ENCODE results near the gene TTC4.
"Not testable (repeated sequence)": the region's sequence is repeated elsewhere in the genome, so short reads cannot be mapped to it uniquely, and the experiment has no call there.

The TTC4 gene

DNA sequence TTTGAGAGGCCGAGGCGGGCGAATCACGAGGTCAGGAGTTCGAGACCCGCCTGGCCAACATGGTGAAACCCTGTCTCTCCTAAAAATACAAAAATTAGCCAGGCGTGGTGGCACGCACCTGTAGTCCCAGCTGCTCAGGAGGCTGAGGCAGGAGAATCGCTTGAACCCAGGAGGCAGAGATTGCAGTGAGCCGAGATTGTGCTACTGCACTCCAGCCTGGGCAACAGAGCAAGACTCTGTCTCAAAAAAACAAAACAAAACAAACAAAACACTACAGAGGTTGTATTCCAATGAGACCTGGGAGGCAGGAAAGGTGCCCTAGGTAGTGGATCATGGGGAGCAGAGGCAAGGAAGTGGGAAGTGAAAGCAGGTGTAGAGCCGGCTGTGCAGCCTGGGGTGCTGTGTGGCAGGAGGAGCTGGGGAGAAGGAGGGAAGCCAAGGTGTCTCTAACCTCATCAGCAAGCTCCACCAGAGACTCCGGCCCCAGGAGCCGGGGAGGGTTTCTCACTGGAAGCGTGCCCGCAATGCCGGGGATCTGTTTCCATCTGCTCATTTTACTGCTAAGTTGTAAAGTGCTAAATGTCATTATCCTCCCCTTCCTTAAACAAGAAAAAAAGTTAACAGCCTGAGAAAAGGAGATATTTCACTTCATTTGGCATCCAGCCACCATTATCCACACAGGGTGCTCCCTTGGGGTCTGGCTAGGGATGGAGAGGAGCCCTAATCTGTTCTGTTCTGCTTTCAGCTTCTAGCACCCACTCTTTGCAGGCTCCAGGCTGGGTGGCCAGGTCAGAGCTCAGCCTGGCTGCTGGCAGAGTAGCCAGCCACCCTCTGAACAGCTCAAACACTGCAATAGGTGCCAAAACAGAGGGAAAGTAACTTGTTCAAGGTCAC is 60.4 kb downstream of the TTC4 start:
- H3K9ac ChIP-seq (ENCODE audit: low read depth, low read length); H3K4me1 ChIP-seq (ENCODE audit: control insufficient read depth, insufficient read depth, low read length); H3K4me3 ChIP-seq (ENCODE audit: low read depth, low read length); H3K36me3 ChIP-seq (ENCODE audit: control insufficient read depth, insufficient read depth, low read length); H3K9me3 ChIP-seq (ENCODE audit: control insufficient read depth, insufficient read depth, low read length): not testable (repeated sequence)
- H3K27me3 ChIP-seq (ENCODE audit: control insufficient read depth, insufficient read depth, low read length): peaks cover 19% of the 10 kb centered on the region

DNA sequence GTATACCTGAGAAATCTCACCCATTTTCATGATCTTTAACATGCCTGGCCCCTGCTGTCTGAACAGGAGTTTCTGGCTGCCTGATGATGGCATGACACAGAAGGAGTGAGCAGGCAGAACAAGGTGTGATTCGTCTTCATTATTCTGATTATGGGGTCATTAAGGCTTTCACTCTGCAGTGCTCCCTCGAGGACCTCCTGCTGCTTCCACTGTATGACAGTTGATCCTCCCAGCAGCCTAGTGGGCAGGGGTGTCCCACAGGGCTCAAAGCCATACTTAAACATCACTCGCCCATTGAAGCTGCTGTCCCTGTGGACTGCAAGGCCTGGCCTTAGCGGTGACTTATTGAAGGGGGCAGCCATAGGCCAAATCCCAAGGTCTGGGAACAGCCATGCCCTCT is 61.4 kb downstream of the TTC4 start:
- H3K9ac ChIP-seq (ENCODE audit: low read depth, low read length): no peak overlapping the region
- no peaks in the 10 kb centered on the region for H3K4me1 ChIP-seq (ENCODE audit: control insufficient read depth, insufficient read depth, low read length)
- no peaks in the 10 kb centered on the region for H3K9me3 ChIP-seq (ENCODE audit: control insufficient read depth, insufficient read depth, low read length)
- H3K36me3 ChIP-seq (ENCODE audit: control insufficient read depth, insufficient read depth, low read length): no peaks in the 10 kb centered on the region
- peaks cover 27% of the 10 kb centered on the region for H3K27me3 ChIP-seq (ENCODE audit: control insufficient read depth, insufficient read depth, low read length)
- no peak overlapping the region for H3K4me3 ChIP-seq (ENCODE audit: low read depth, low read length)

DNA sequence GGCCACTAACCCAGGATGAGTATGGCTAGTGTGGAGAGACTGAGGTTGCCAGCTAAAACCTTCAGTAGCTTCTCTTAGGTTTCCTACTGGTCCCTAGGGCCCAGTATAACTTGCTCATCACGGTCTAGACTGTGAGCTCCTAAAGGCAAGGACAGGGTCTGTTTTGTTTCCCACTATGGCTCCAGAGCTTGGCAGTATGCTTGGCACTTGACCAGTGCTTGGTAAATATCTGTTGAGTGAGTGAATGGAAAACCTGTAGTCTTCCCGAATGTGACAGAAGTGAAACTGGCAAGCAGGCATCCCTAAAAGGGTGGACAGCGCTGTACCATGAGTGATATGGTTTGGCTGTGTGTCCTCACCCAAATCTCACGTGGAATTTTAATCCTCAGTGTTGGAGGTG is 61.8 kb downstream of the TTC4 start:
- H3K27me3 ChIP-seq (ENCODE audit: control insufficient read depth, insufficient read depth, low read length): peaks cover 31% of the 10 kb centered on the region
- no peaks in the 10 kb centered on the region for H3K36me3 ChIP-seq (ENCODE audit: control insufficient read depth, insufficient read depth, low read length)

DNA sequence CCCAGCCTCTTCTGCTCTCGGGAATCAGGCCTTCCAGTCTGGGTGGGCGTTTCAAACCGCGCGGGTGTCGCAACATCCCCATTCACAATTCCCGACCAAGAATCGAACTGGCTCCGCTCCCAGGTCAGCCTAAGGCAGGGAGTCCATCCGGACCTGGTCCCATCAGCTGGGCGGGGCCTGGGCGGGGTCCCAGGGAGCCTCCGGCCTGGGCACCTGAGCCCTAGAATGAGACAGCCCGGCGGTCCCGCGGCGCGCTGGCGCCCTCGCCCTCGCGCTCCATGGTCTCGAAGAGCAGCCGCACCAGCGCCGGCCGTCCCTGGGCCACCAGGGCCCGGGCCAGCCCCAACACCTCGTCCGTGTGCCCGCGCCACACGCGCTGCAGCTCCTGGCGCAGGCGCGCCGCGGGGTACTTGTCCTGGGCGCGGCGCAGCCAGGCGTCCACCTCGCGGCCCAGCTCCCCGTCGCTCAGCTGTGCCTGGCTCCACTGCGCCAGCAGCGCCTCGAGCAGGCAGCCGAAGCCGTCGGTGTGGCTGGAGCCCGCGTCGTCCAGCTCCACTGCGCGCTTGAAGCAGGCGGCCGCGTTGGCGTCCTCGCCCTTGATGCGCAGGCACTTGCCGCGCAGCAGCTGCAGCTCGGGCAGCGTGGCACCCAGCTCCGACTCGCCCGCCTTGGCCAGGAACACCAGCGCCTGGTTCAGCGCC is 65.5 kb downstream of the TTC4 start:
- no peaks in the 10 kb centered on the region for H3K9me3 ChIP-seq (ENCODE audit: control insufficient read depth, insufficient read depth, low read length)
- H3K4me1 ChIP-seq (ENCODE audit: control insufficient read depth, insufficient read depth, low read length): no peaks in the 10 kb centered on the region
- H3K27me3 ChIP-seq (ENCODE audit: control insufficient read depth, insufficient read depth, low read length): peaks cover 42% of the 10 kb centered on the region
- H3K9ac ChIP-seq (ENCODE audit: low read depth, low read length): no peak overlapping the region
- peak overlapping the region; percentile 41 for H3K4me3 ChIP-seq (ENCODE audit: low read depth, low read length)
- no peaks in the 10 kb centered on the region for H3K36me3 ChIP-seq (ENCODE audit: control insufficient read depth, insufficient read depth, low read length)

More for the DNA sequence above, 61.8 kb downstream of the TTC4 start:
- Histone ChIP-seq H3K9ac (ENCODE audit: low read depth, low read length) (no peak overlapping the region), H3K9me3 (ENCODE audit: control insufficient read depth, insufficient read depth, low read length) (no peaks in the 10 kb centered on the region), H3K4me3 (ENCODE audit: low read depth, low read length) (no peak overlapping the region), H3K4me1 (ENCODE audit: control insufficient read depth, insufficient read depth, low read length) (no peaks in the 10 kb centered on the region)

DNA sequence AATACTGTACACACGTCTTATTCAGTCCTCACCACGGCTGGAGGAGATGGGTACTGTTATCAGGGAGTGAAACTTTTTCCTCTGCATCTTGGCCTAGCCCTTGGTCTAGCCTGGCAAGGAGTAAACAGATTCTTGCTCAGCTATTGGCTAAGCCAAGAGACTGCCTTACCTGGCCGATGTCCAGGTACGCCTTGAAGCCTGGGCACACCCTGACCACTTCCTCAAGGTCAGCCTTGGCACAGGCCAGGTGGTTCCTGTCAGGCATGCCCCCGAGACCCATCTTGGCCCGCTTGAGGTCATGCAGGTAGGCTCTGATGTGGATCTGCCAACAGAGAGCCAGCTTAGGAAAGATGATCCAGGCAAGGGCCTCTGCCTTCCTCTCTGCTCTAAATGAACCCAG is 66.5 kb downstream of the TTC4 start:
- H3K27me3 ChIP-seq (ENCODE audit: control insufficient read depth, insufficient read depth, low read length): peaks cover 39% of the 10 kb centered on the region
- H3K36me3 ChIP-seq (ENCODE audit: control insufficient read depth, insufficient read depth, low read length): no peaks in the 10 kb centered on the region

DNA sequence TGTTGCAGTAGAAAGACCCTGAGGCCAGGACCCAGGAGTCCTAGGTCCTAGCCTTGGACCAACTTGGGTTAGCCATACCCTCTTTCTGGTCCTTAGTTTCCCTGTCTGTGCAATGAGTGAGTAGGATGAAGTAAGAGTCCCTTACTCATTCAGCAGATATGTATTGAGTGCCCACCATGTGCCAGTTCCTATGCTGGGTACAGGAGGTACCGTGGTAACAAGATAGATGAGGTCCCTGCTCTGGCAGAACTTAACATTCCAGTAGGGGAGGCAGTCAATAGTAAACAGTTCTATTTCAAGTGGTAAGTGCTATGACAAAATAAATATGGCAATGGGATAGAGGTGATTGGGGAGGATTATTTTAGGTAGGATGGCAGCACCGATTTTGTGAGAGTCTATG is 66.9 kb downstream of the TTC4 start:
- no peaks in the 10 kb centered on the region for H3K4me1 ChIP-seq (ENCODE audit: control insufficient read depth, insufficient read depth, low read length)
- H3K4me3 ChIP-seq (ENCODE audit: low read depth, low read length): no peak overlapping the region
- H3K9me3 ChIP-seq (ENCODE audit: control insufficient read depth, insufficient read depth, low read length): no peaks in the 10 kb centered on the region
- H3K9ac ChIP-seq (ENCODE audit: low read depth, low read length): no peak overlapping the region
- peaks cover 36% of the 10 kb centered on the region for H3K27me3 ChIP-seq (ENCODE audit: control insufficient read depth, insufficient read depth, low read length)
- H3K36me3 ChIP-seq (ENCODE audit: control insufficient read depth, insufficient read depth, low read length): no peaks in the 10 kb centered on the region

More for the DNA sequence above, 66.5 kb downstream of the TTC4 start:
- H3K9me3 ChIP-seq (ENCODE audit: control insufficient read depth, insufficient read depth, low read length): no peaks in the 10 kb centered on the region
- H3K4me3 ChIP-seq (ENCODE audit: low read depth, low read length): no peak overlapping the region
- H3K9ac ChIP-seq (ENCODE audit: low read depth, low read length): no peak overlapping the region
- no peaks in the 10 kb centered on the region for H3K4me1 ChIP-seq (ENCODE audit: control insufficient read depth, insufficient read depth, low read length)

DNA sequence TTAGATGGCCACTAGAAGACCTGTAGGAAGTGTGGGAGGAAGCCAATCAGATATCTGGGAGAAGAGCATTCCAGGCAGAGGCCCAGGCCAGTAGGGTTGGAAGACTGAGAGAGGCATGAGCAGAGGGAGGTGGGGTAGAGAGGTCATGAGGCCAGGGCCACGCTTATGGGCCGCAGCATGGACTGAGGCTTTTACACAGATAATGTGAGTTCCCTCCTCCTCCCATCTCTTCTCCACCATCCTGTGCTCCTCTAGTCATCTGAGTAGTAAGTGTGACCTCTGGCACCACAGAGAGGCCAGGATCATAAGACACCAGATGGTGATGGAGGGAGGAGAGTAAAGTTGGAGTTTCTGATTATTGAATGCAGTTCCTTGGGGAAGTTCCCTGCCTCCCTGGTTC is 68.4 kb downstream of the TTC4 start:
- H3K4me1 ChIP-seq (ENCODE audit: control insufficient read depth, insufficient read depth, low read length): no peaks in the 10 kb centered on the region
- no peak overlapping the region for H3K9ac ChIP-seq (ENCODE audit: low read depth, low read length)
- no peaks in the 10 kb centered on the region for H3K9me3 ChIP-seq (ENCODE audit: control insufficient read depth, insufficient read depth, low read length)
- H3K4me3 ChIP-seq (ENCODE audit: low read depth, low read length): no peak overlapping the region
- no peaks in the 10 kb centered on the region for H3K36me3 ChIP-seq (ENCODE audit: control insufficient read depth, insufficient read depth, low read length)
- peaks cover 36% of the 10 kb centered on the region for H3K27me3 ChIP-seq (ENCODE audit: control insufficient read depth, insufficient read depth, low read length)

DNA sequence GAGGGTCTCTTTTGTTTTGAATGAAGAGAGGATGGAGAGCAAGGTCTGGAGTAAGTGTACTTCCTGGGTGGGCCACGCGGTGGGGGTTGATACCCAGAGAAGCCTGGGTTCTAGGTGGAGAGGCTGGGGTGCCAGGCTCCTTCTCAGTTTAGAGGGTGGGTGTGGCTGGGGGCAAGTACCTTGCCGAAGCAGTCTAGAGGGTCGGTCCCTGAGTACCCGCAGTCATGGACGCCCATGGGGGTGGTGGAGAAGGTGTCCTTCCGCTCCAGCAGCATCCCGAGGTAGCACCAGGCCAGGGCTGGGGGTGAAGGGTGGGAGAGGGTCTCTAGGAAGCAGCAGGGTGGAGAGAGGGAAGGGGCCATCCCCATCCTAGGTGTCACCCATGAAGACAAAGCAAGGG is 71.1 kb downstream of the TTC4 start:
- Histone ChIP-seq H3K36me3 (ENCODE audit: control insufficient read depth, insufficient read depth, low read length) (no peaks in the 10 kb centered on the region), H3K4me1 (ENCODE audit: control insufficient read depth, insufficient read depth, low read length) (no peaks in the 10 kb centered on the region), H3K9me3 (ENCODE audit: control insufficient read depth, insufficient read depth, low read length) (no peaks in the 10 kb centered on the region), H3K4me3 (ENCODE audit: low read depth, low read length) (no peak overlapping the region), H3K9ac (ENCODE audit: low read depth, low read length) (no peak overlapping the region), H3K27me3 (ENCODE audit: control insufficient read depth, insufficient read depth, low read length) (peaks cover 17% of the 10 kb centered on the region)

DNA sequence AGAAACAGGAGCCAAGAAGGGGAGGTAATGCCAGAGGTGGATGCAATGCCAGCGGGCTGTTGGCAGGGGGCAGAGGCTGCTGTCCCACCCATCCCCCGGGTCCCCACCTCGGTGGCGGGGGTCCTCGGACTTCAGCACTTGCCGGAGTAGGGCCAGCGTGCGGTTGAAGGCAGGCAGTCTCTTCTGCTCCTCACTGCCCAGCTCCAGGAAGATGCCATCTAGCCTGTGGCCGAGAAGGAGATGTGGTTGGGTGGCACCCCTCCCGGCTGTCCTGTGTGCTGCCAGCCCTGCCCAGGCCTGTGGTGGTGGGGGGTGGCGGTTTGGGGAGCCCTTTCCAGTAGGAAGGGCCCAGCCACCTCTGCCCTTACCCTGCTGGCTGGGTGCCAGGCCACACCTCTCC is 71.9 kb downstream of the TTC4 start:
- H3K27me3 ChIP-seq (ENCODE audit: control insufficient read depth, insufficient read depth, low read length): peaks cover 9% of the 10 kb centered on the region
- no peak overlapping the region for H3K9ac ChIP-seq (ENCODE audit: low read depth, low read length)
- no peaks in the 10 kb centered on the region for H3K36me3 ChIP-seq (ENCODE audit: control insufficient read depth, insufficient read depth, low read length)
- H3K4me1 ChIP-seq (ENCODE audit: control insufficient read depth, insufficient read depth, low read length): no peaks in the 10 kb centered on the region
- H3K4me3 ChIP-seq (ENCODE audit: low read depth, low read length): no peak overlapping the region
- H3K9me3 ChIP-seq (ENCODE audit: control insufficient read depth, insufficient read depth, low read length): no peaks in the 10 kb centered on the region

DNA sequence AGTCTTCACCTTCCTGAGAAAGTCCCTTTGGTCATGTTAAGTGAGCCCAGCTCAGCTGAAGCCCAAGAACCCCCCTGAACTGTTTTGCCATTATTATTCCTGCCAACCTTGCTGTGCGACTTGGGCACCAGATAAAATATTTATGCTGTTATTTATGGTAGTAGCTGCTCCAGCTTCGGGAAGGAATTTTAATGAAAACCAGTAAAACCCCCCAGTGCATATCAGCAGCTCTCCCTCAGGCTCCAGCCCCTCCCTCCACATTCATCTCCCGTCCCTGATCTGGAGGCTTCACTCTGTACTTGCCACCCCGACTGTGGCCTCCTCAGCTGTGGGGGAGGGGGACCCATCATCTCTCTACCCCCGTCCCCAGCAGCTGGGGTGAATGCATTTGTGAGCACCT is 72.8 kb downstream of the TTC4 start:
- Histone ChIP-seq H3K9me3 (ENCODE audit: control insufficient read depth, insufficient read depth, low read length) (no peaks in the 10 kb centered on the region), H3K4me3 (ENCODE audit: low read depth, low read length) (no peak overlapping the region), H3K36me3 (ENCODE audit: control insufficient read depth, insufficient read depth, low read length) (no peaks in the 10 kb centered on the region), H3K9ac (ENCODE audit: low read depth, low read length) (no peak overlapping the region), H3K4me1 (ENCODE audit: control insufficient read depth, insufficient read depth, low read length) (no peaks in the 10 kb centered on the region), H3K27me3 (ENCODE audit: control insufficient read depth, insufficient read depth, low read length) (peaks cover under 1% of the 10 kb centered on the region)

DNA sequence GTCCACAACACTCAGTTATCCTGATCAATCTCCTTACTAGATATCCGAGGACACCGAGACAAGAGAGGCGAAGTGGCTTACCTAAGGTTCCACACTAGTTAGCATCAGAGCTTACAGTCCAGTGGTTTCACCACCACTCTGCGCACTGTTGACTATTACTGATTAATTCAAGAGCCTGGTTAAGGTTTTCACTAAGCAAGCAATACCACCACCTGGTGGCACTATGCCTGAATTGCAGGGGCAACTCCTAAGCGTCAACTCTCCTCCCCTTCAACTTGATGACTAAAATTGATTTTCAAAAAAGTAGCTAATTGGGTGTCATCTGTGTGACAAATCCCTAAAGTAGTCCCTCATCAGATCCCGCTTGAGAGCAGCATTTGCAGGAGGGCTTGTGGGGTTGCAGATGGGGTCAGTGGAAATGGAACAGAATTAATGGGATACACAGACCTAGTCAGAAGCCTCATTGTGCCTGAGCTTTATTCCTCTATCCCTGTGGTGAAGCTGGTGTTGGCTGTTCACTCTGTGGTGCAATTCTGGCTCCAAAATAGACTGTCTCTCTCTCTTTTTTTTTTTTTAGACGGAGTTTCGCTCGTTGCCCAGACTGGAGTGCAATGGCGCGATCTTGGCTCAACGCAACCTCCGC is 76.3 kb downstream of the TTC4 start:
- no peak overlapping the region for H3K9ac ChIP-seq (ENCODE audit: low read depth, low read length)
- H3K4me3 ChIP-seq (ENCODE audit: low read depth, low read length): no peak overlapping the region
- peaks cover 12% of the 10 kb centered on the region for H3K4me1 ChIP-seq (ENCODE audit: control insufficient read depth, insufficient read depth, low read length)
- H3K36me3 ChIP-seq (ENCODE audit: control insufficient read depth, insufficient read depth, low read length): no peaks in the 10 kb centered on the region
- no peaks in the 10 kb centered on the region for H3K27me3 ChIP-seq (ENCODE audit: control insufficient read depth, insufficient read depth, low read length)
- no peaks in the 10 kb centered on the region for H3K9me3 ChIP-seq (ENCODE audit: control insufficient read depth, insufficient read depth, low read length)

Measured in iPS-15b (cell line).